K562 treated with DMSO at 1 percent for 24 hours (cell line): ENCODE results near the gene FBXW12. TPM values are rescaled to one million over a fixed set of nuclear protein-coding genes. Genes with fewer than 3 reads are reported as not detected.

Source experiments
- total RNA-seq: library from RNA; unstranded; fragments of 300-600 nt; gene quantifications from 2 replicates; pipeline ENCODE4 v1.2.3, GENCODE V29; 2022; ENCODE audit warnings: low read depth; ENCODE audit not compliant: insufficient read depth

Gene FBXW12
- total RNA-seq: not detected in 2 replicates

DNA sequence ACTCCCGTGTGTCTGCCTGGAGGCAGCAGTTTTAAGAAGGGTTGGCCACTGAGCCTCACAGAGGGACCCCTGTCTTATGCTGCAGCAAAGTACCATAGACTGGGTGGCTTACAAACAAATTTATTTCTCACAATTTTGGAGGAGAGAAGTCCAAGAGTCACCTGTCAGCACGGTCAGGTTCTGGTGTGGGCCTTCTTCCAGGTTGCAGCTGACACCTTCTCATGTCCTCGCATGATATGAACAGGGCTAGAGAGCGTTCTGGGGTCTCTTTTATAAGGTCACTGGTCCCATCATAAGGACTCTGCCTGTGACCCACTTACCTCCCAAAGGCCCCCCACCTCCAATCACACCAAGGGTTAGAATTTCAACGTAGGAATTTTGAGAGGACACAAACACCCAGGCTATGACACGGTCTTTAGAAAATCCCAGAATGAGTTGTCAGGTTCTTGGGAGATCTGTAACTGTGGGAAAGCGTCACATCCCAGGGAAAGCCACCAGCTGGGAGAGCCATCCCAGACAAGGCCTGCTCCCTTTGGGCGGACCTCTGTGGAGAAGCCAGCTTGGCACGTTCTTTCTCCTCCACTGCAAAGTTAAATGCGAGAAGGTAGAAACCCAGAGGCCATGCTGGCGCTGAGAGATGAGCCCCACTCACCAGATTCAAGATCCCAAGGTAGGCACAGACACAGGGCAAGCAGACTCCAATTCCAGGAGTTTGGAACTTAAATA is at the start of gene FBXW12:
Gene FBXW12 (plus strand): TSS at position 569 of the 726 bp plus-strand sequence. CDS start 549 bp downstream, outside the sequence.

DNA sequence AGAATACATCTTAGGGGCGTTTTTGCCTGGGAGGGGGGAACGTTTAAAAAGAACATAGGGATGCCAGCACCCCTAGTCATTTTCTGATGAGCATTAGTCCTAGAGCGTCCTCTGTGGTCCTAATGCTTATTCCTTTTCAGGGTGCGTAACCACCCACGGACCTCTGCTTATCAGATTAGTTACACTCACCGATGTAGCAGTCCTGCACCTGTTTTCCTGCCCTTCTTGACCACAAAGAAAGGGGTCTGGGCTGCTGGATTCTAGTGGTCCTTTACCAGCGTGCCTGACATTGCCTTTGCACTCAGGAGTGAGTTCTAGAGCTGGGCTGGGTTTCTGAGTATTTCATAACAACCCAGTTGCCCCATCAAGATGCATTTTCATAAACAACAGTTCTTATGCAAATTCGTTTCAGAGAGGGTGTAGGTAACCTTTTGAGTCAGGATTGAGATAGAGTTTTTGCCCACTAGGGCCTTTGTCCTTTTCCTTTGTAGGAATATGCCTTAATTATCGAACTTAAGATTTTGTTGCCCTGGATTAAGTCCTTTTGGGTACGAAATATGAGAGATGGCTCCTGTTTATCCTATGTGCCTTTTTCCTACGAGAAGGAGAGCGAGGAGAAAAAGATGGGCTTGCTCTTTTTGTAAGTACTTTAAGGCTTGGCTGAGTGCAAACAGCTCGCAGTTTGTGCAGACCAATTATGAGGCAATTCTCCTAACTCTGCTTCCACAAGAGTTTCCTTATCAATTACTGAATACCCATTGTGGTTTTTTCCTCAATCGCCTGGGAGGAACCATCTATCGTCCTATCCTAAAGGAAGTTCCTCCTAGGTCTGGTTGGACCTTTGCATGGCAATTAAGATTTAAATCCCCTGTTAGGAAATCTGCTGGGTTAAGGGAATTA is 38.4 kb upstream of the FBXW12 start, which contains the start of gene SPINK8:
Gene SPINK8 (minus strand): TSS at position 316 of the 900 bp plus-strand sequence. CDS start 5,320 bp downstream, outside the sequence.

GRCh38 chr3:48429960-48430707 is 58.1 kb downstream of the FBXW12 start, which contains the start of gene PLXNB1:
Gene PLXNB1, minus strand, starts transcription at chr3:48430086. Its CDS starts 5,475 bp downstream, at chr3:48424611.

GRCh38 chr3:48439820-48440589 is 68.0 kb downstream of the FBXW12 start, which contains the start of the genes CCDC51 and TMA7:
Gene CCDC51, minus strand, starts transcription at chr3:48440119. Its CDS starts 4,991 bp downstream, at chr3:48435128.
Gene TMA7, plus strand, starts transcription at chr3:48440257. Its CDS starts 40 bp downstream, at chr3:48440297.

Other genes starting within 250 kb of the FBXW12 start
- gene CDC25A, start 183.8 kb upstream of the FBXW12 start, total RNA-seq: 29.7 and 31.6 TPM in 2 replicates
- not detected in 2 replicates for gene CAMP, start 148.7 kb upstream of the FBXW12 start, total RNA-seq
- 8.7 and 11.6 TPM in 2 replicates for gene ZNF589, start 131.1 kb upstream of the FBXW12 start, total RNA-seq
- gene NME6, start 70.9 kb upstream of the FBXW12 start, total RNA-seq: 20.8 and 26.5 TPM in 2 replicates
- gene SPINK8, start 38.6 kb upstream of the FBXW12 start, total RNA-seq: not detected in 2 replicates
- 10.6 and 20.6 TPM in 2 replicates for gene PLXNB1, start 57.9 kb downstream of the FBXW12 start, total RNA-seq
- gene CCDC51, start 67.9 kb downstream of the FBXW12 start, total RNA-seq: 11.3 and 13.1 TPM in 2 replicates
- 140 and 171 TPM in 2 replicates for gene TMA7, start 68.0 kb downstream of the FBXW12 start, total RNA-seq
- gene ATRIP, start 74.5 kb downstream of the FBXW12 start, total RNA-seq: 7.0 and 7.4 TPM in 2 replicates
- gene SHISA5, start 132.0 kb downstream of the FBXW12 start, total RNA-seq: 122 and 130 TPM in 2 replicates
- 11.1 and 11.2 TPM in 2 replicates for gene PFKFB4, start 184.6 kb downstream of the FBXW12 start, total RNA-seq
- not detected in 2 replicates for gene UCN2, start 191.6 kb downstream of the FBXW12 start, total RNA-seq
- gene COL7A1, start 223.1 kb downstream of the FBXW12 start, total RNA-seq: 1.1 and 1.5 TPM in 2 replicates
- gene UQCRC1, start 237.4 kb downstream of the FBXW12 start, total RNA-seq: 313 and 317 TPM in 2 replicates
- not detected in 2 replicates for gene TMEM89, start 249.6 kb downstream of the FBXW12 start, total RNA-seq